ENCODE results near the gene RASA3.

The RASA3 gene

DNA sequence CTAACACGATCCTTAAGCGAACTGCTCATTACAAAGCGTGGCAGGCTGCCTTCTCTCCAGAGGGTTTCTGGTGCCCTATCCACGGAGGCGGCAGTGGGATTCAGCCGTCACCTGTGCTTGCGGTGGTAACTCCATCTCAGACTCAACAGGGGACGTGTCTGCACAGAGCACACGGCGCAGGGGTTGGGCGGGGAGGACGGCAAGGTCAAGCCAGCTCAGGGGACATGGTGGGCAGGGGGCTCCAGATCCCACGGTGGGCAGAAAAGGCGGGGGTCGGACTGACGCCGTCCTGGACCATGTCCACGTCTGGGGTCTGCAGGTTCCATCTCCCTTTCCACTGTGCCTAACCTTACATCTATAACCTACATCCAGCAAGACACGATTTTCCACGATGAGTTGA is 70.7 kb downstream of the RASA3 start:
- no peak overlapping the region for H3K27ac ChIP-seq (replicated peaks)
- TF ChIP-seq, protein P1, sequence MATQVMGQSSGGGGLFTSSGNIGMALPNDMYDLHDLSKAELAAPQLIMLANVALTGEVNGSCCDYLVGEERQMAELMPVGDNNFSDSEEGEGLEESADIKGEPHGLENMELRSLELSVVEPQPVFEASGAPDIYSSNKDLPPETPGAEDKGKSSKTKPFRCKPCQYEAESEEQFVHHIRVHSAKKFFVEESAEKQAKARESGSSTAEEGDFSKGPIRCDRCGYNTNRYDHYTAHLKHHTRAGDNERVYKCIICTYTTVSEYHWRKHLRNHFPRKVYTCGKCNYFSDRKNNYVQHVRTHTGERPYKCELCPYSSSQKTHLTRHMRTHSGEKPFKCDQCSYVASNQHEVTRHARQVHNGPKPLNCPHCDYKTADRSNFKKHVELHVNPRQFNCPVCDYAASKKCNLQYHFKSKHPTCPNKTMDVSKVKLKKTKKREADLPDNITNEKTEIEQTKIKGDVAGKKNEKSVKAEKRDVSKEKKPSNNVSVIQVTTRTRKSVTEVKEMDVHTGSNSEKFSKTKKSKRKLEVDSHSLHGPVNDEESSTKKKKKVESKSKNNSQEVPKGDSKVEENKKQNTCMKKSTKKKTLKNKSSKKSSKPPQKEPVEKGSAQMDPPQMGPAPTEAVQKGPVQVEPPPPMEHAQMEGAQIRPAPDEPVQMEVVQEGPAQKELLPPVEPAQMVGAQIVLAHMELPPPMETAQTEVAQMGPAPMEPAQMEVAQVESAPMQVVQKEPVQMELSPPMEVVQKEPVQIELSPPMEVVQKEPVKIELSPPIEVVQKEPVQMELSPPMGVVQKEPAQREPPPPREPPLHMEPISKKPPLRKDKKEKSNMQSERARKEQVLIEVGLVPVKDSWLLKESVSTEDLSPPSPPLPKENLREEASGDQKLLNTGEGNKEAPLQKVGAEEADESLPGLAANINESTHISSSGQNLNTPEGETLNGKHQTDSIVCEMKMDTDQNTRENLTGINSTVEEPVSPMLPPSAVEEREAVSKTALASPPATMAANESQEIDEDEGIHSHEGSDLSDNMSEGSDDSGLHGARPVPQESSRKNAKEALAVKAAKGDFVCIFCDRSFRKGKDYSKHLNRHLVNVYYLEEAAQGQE (IDR thresholded peaks at IDR 0.05; ENCODE audit: insufficient replicate concordance, low read depth): no peak
- TF ChIP-seq SPI1 (IDR thresholded peaks at IDR 0.05; ENCODE audit: borderline replicate concordance, low read depth) (no peak), GABPA (IDR thresholded peaks at IDR 0.05; ENCODE audit: low read depth) (no peak), POLR2AphosphoS5 (IDR thresholded peaks at IDR 0.05; ENCODE audit: low read depth) (no peak)
- TF ChIP-seq, protein P2, sequence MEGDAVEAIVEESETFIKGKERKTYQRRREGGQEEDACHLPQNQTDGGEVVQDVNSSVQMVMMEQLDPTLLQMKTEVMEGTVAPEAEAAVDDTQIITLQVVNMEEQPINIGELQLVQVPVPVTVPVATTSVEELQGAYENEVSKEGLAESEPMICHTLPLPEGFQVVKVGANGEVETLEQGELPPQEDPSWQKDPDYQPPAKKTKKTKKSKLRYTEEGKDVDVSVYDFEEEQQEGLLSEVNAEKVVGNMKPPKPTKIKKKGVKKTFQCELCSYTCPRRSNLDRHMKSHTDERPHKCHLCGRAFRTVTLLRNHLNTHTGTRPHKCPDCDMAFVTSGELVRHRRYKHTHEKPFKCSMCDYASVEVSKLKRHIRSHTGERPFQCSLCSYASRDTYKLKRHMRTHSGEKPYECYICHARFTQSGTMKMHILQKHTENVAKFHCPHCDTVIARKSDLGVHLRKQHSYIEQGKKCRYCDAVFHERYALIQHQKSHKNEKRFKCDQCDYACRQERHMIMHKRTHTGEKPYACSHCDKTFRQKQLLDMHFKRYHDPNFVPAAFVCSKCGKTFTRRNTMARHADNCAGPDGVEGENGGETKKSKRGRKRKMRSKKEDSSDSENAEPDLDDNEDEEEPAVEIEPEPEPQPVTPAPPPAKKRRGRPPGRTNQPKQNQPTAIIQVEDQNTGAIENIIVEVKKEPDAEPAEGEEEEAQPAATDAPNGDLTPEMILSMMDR (IDR thresholded peaks at IDR 0.05; ENCODE audit: insufficient read depth, low read length): no peak
- H3K27me3 ChIP-seq (ENCODE audit: insufficient read depth, poor library complexity, severe bottlenecking): no peaks in the 10 kb centered on the region
- no peak overlapping the region for H3K4me3 ChIP-seq (replicated peaks; ENCODE audit: insufficient read depth, low read length)
- no peak for DNase-seq (ENCODE audit: low read depth in 1 of 2, low spot score in 1 of 2)

DNA sequence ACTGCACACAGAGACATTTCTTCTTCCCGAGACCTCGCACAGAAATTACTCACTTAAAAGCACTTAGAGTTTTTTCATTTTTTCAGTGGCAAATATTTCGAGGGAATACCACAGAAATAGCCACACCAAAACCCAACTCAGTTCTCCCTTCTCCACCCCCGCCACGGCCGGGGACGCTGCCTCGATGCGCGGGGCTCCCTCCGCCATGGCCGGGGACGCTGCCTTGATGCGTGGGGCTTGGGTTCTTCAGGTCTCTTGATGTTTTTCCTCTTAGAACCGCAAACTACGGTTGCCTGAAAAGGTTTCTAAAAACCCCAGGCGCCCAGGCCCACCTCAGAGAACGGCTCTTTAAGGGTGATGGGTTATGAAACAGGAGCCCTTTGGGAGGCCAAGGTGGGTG is 71.4 kb downstream of the RASA3 start:
- TF ChIP-seq GABPA (IDR thresholded peaks at IDR 0.05; ENCODE audit: low read depth): no peak
- TF ChIP-seq, protein P1 (IDR thresholded peaks at IDR 0.05; ENCODE audit: insufficient replicate concordance, low read depth): no peak
- no peak for TF ChIP-seq POLR2AphosphoS5 (IDR thresholded peaks at IDR 0.05; ENCODE audit: low read depth)
- TF ChIP-seq, protein P2 (IDR thresholded peaks at IDR 0.05; ENCODE audit: insufficient read depth, low read length): no peak
- no peak for TF ChIP-seq SPI1 (IDR thresholded peaks at IDR 0.05; ENCODE audit: borderline replicate concordance, low read depth)
- no peak for DNase-seq (ENCODE audit: low read depth in 1 of 2, low spot score in 1 of 2)
- Histone ChIP-seq H3K4me3 (replicated peaks; ENCODE audit: insufficient read depth, low read length) (no peak overlapping the region), H3K27me3 (ENCODE audit: insufficient read depth, poor library complexity, severe bottlenecking) (no peaks in the 10 kb centered on the region), H3K27ac (replicated peaks) (no peak overlapping the region)

DNA sequence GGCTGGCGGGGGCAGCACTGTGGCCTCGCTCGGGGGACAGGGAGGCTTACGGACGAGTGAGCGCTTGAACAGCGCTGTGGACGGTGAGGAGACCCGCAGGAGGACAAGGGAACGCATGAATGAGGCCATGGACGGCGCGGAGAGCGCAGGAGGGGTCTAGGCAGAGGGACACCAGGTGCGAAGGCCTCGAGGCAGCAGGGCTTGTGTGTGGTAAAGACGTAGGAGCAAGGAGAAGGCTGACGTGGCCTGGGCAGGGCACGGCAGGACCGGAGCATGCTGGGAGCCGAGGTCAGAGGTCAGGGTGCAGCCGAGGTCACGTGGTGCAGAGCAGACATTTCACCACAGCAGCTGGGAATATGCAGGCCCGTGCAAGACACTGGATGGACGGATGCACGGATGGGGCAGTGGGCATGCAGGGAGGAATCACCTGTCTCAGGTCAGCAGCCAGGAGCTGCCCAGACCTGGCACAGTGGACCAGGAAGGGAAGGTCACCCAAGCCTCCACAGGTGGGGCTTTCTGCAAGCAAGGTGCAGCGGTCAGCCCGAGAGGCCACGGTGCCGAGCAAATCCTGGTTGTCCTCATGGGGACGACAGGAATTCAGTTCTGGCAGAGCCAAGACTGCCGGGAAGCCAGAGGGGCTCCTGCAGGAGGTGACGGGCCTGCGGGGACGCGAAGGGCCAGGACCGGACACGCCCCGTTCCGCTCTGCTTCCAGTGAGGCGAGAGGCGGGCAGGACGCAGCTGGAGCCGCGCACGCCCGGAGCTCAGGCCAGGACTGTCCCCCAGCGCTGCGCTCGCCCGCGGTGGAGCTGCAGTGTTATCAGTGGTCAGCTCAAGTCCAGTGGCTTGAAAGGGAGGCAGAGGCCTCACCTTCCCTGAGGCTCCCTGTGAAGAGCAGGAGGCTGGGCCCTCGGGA is 72.2 kb downstream of the RASA3 start:
- no peak overlapping the region for H3K4me3 ChIP-seq (replicated peaks; ENCODE audit: insufficient read depth, low read length)
- H3K27ac ChIP-seq (replicated peaks): no peak overlapping the region
- TF ChIP-seq GABPA (IDR thresholded peaks at IDR 0.05; ENCODE audit: low read depth) (no peak), SPI1 (IDR thresholded peaks at IDR 0.05; ENCODE audit: borderline replicate concordance, low read depth) (no peak), POLR2AphosphoS5 (IDR thresholded peaks at IDR 0.05; ENCODE audit: low read depth) (no peak)
- TF ChIP-seq, protein P1 (IDR thresholded peaks at IDR 0.05; ENCODE audit: insufficient replicate concordance, low read depth): no peak
- TF ChIP-seq, protein P2 (IDR thresholded peaks at IDR 0.05; ENCODE audit: insufficient read depth, low read length): no peak
- no peak for DNase-seq (ENCODE audit: low read depth in 1 of 2, low spot score in 1 of 2)
- no peaks in the 10 kb centered on the region for H3K27me3 ChIP-seq (ENCODE audit: insufficient read depth, poor library complexity, severe bottlenecking)
